ENCODE results near the gene MALL. TPM values are rescaled to one million over a fixed set of nuclear protein-coding genes. Genes with fewer than 3 reads are reported as not detected.

MALL gene
- polyA plus RNA-seq, 2 of the 4 experiments (the other 2 are of a cell fraction), result 77.8 to 123 TPM

DNA sequence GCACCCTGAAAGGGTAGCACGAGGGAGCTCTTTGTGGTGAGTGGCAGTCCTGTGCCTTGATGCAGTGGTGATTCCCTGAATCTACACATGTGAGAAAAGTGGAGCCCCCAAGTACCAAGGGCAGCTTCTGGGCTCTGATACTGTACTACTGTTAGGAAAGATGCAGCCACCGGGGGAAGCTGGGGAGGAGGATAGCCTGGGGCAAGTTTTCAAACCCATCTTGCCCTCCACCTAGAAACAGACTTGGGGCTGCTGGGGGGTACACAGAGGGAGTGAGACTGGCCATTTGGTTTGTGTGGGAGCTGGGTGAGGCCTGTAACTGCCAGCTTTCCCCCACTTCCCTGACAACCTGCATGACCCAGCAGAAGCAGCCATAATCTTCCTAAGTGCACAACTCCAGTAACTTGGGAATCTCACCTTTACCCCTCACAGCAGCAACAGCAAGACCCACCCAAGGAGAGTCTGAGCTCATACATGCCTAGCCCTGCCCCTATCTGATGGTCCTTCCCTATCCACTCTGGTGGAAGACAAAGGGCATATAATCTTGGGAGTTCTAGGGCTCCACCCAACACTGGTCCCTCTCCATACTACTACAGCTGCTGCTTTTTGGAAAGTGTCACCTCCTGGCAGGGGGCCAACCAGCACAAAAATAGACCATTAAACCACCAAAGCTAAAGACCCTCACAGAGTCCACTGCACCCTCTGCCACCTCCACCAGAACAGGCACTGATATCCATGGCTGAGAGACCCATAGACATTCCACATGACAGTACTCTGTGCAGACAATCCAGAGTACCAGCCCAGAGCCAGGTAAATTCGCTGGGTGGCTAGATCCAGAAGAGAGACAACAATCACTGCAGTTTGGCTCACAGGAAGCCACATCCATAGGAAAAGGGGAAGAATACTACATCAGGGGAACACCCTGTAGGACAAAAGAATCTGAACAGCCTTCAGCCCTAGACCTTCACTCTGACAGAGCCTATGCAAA lies 8.2 kb downstream of the MALL start:
- no peak for TF ChIP-seq CEBPB (IDR thresholded peaks at IDR 0.05)
- TF ChIP-seq CBX8 (IDR thresholded peaks at IDR 0.05), result no peak
- peak in 1 of 2 experiments; percentile 27; a peak in 3 of 5 replicates for TF ChIP-seq JUN (IDR thresholded peaks at IDR 0.05)
- no peak for TF ChIP-seq RNF2 (IDR thresholded peaks at IDR 0.05; ENCODE audit: borderline replicate concordance, low read depth)
- TF ChIP-seq HOXB13 (CRISPR knock-in tag; IDR thresholded peaks at IDR 0.05; ENCODE audit: low read depth), result peak; percentile 80
- TF ChIP-seq, protein P1, sequence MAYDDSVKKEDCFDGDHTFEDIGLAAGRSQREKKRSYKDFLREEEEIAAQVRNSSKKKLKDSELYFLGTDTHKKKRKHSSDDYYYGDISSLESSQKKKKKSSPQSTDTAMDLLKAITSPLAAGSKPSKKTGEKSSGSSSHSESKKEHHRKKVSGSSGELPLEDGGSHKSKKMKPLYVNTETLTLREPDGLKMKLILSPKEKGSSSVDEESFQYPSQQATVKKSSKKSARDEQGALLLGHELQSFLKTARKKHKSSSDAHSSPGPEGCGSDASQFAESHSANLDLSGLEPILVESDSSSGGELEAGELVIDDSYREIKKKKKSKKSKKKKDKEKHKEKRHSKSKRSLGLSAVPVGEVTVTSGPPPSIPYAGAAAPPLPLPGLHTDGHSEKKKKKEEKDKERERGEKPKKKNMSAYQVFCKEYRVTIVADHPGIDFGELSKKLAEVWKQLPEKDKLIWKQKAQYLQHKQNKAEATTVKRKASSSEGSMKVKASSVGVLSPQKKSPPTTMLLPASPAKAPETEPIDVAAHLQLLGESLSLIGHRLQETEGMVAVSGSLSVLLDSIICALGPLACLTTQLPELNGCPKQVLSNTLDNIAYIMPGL (CRISPR knock-in tag; IDR thresholded peaks at IDR 0.05; ENCODE audit: borderline replicate concordance), result 0 out of 2 replicates have a peak, but pooled peaks have one; percentile 31
- TF ChIP-seq POLR2A (IDR thresholded peaks at IDR 0.05; ENCODE audit: low read length), result no peak; the same call in 1 of the 2 replicates
- peak; percentile 69; the same call in 1 of the 2 replicates for TF ChIP-seq HOXB5 (CRISPR knock-in tag; IDR thresholded peaks at IDR 0.05)
- TF ChIP-seq HOXA7 (CRISPR knock-in tag; IDR thresholded peaks at IDR 0.05), result 0 out of 2 replicates have a peak, but pooled peaks have one; percentile 26
- TF ChIP-seq KDM5A (IDR thresholded peaks at IDR 0.05), result no peak
- TF ChIP-seq MAFK (IDR thresholded peaks at IDR 0.05; ENCODE audit: partially characterized antibody), result no peak
- TF ChIP-seq HEYL (CRISPR knock-in tag; IDR thresholded peaks at IDR 0.05), result 0 out of 2 replicates have a peak, but pooled peaks have one; percentile 12
- peak; percentile 46; the same call in 1 of the 2 replicates for TF ChIP-seq TP53 (CRISPR knock-in tag; IDR thresholded peaks at IDR 0.05)
- TF ChIP-seq, protein P2, sequence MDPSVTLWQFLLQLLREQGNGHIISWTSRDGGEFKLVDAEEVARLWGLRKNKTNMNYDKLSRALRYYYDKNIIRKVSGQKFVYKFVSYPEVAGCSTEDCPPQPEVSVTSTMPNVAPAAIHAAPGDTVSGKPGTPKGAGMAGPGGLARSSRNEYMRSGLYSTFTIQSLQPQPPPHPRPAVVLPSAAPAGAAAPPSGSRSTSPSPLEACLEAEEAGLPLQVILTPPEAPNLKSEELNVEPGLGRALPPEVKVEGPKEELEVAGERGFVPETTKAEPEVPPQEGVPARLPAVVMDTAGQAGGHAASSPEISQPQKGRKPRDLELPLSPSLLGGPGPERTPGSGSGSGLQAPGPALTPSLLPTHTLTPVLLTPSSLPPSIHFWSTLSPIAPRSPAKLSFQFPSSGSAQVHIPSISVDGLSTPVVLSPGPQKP (IDR thresholded peaks at IDR 0.05; ENCODE audit: low read depth, low read length), result no peak
- TF ChIP-seq TFCP2L1 (CRISPR knock-in tag; IDR thresholded peaks at IDR 0.05), result no peak
- WGBS (ENCODE audit: missing lambda C conversion rate), result 9% methylated on average over 3 of the region's 3 CpGs
- Histone ChIP-seq H3K27ac (peak overlapping the region; percentile 98 to 100), H3K9me3 (peaks cover 17% of the 10 kb centered on the region; the same call in 2 of the 3 replicates), H3K4me1 (peaks cover 75% of the 10 kb centered on the region), H3K4me3 (peak overlapping the region; percentile 13; the same call in 2 of the 3 replicates), H3K4me2 (peak overlapping the region; percentile 88)
- peak; percentile 19 to 37; a peak in 4 of 6 replicates for ATAC-seq
- CTCF ChIA-PET, result interaction anchor here (0.7 to 4.3 kb wide), 6 partner anchors 9 to 50 kb away, joined by 3 to 39 read pairs (median 8); partner anchors contain the start of gene MALL
- no peak for FAIRE-seq
- POLR2A ChIA-PET, result interaction anchor here (1.5 to 2.6 kb wide), 2 partner anchors 8 to 14 kb away, joined by 6 to 56 read pairs; partner anchors contain the start of gene MALL
- peak in 1 of 2 experiments; percentile 84 for DNase-seq (ENCODE audit: low read depth in 1 of 2, low spot score in 1 of 2)

GRCh38 chr2:110106642-110107041 lies 9.0 kb downstream of the MALL start:
- POLR2A ChIA-PET, result interaction anchor here (1.5 to 2.6 kb wide), 2 partner anchors 9 to 15 kb away, joined by 6 to 56 read pairs; partner anchors contain the start of gene MALL
- CTCF ChIA-PET, result interaction anchor here (1.3 to 4.3 kb wide), 5 partner anchors 9 to 51 kb away, joined by 4 to 39 read pairs (median 8); partner anchors contain the start of gene MALL
- peak; percentile 58 to 95 for DNase-seq (ENCODE audit: low read depth in 1 of 2, low spot score in 1 of 2)
- WGBS (ENCODE audit: missing lambda C conversion rate), result 3% methylated on average over 6 of the region's 6 CpGs
- Histone ChIP-seq H3K9me3 (peaks cover 14% of the 10 kb centered on the region; the same call in 2 of the 3 replicates), H3K4me3 (no peak overlapping the region), H3K4me2 (peak overlapping the region; percentile 88), H3K27ac (peak overlapping the region; percentile 98 to 100), H3K4me1 (peaks cover 77% of the 10 kb centered on the region)
- no peak for FAIRE-seq
- ATAC-seq, result peak; percentile 75
- peak in 1 of 2 experiments; percentile 20; a peak in 1 of 5 replicates for TF ChIP-seq RAD21 (conservative IDR thresholded peaks at IDR 0.05 in 1 of 2, IDR thresholded peaks at IDR 0.05 in 1 of 2)
- TF ChIP-seq HOXB13 (CRISPR knock-in tag; IDR thresholded peaks at IDR 0.05; ENCODE audit: low read depth), result 0 out of 2 replicates have a peak, but pooled peaks have one; percentile 21
- TF ChIP-seq CEBPB (IDR thresholded peaks at IDR 0.05), result peak; percentile 81 to 95
- no peak for TF ChIP-seq HOXA7 (CRISPR knock-in tag; IDR thresholded peaks at IDR 0.05)
- TF ChIP-seq EP300 (IDR thresholded peaks at IDR 0.05), result peak; percentile 55 to 57; a peak in 2 of 5 replicates
- no peak for TF ChIP-seq FOSL2 (IDR thresholded peaks at IDR 0.05)
- peak; percentile 1; the same call in 1 of the 2 replicates for TF ChIP-seq FOSL2 (CRISPR knock-in tag; IDR thresholded peaks at IDR 0.05)
- TF ChIP-seq GATA3 (IDR thresholded peaks at IDR 0.05; ENCODE audit: borderline replicate concordance), result 0 out of 2 replicates have a peak, but pooled peaks have one; percentile 53
- TF ChIP-seq PHF8 (IDR thresholded peaks at IDR 0.05; ENCODE audit: borderline replicate concordance, low read depth), result no peak
- TF ChIP-seq, protein P3, sequence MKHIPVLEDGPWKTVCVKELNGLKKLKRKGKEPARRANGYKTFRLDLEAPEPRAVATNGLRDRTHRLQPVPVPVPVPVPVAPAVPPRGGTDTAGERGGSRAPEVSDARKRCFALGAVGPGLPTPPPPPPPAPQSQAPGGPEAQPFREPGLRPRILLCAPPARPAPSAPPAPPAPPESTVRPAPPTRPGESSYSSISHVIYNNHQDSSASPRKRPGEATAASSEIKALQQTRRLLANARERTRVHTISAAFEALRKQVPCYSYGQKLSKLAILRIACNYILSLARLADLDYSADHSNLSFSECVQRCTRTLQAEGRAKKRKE (CRISPR knock-in tag; IDR thresholded peaks at IDR 0.05; ENCODE audit: low read depth), result 0 out of 2 replicates have a peak, but pooled peaks have one; percentile 28

Data from A549 (cell line).